UCSD-AML1 (cell line): ENCODE measurements around the gene C2orf68.
A peak's percentile ranks its signal among the peaks of the same experiment; 100 is the strongest.
"Not testable (repeated sequence)": the region's sequence is repeated elsewhere in the genome, so short reads cannot be mapped to it uniquely, and the experiment has no call there.

ENCODE experiments used
- DNase-seq: peaks from one replicate; lab custom pipeline; 2025; ENCODE audit not compliant: unreplicated experiment; lab: John Stamatoyannopoulos, UW

Gene C2orf68

GRCh38 chr2:85583667-85584353 is 28.1 kb downstream of the C2orf68 start:
- DNase-seq = no peak

- DNase-seq = peak; percentile 51
Measured at GRCh38 chr2:85582492-85582891, 29.4 kb downstream of the C2orf68 start.

GRCh38 chr2:85580206-85580605 is 31.7 kb downstream of the C2orf68 start:
- no peak for DNase-seq

DNA sequence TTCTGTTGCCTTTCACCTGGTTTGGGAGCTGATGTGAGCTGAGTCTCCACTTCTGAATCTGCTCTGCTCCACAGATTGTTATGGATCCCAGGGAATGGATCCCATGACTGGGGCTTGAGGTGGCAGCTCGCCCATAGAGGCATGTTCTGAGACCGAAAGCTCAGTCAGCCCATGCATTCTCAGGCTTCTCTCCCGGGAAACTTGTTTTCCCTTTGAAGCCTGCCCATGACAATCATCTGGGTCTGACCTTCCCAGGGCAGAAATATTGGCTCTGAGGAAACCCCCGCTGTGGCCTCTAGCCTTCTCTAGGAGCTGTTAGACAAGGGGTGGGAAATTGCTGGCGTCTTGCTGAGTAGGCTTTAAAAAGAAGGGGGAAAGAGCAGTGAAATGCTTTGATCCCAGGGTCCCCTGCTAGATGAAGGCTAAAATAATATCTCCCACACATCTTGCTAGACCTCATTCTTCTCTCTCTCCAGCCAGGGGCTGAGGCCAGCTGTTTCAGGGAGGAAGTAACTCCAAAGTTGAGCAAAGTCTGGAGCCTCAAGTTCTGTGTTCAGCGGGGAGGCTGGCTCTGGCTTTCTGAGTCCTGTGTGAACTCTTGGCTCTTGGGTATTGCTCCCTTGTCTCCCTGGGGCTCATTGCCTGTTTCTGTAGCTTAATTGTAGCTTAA is 32.5 kb downstream of the C2orf68 start:
- DNase-seq = peak; percentile 44

GRCh38 chr2:85578243-85579180 is 33.4 kb downstream of the C2orf68 start:
- peak; percentile 67 for DNase-seq

- DNase-seq = peak; percentile 71
Measured at GRCh38 chr2:85577386-85578242, 34.3 kb downstream of the C2orf68 start, which contains the start of gene VAMP8. VAMP8 (plus strand) TSS chr2:85577586; CDS start chr2:85577647, 61 bp downstream.

DNA sequence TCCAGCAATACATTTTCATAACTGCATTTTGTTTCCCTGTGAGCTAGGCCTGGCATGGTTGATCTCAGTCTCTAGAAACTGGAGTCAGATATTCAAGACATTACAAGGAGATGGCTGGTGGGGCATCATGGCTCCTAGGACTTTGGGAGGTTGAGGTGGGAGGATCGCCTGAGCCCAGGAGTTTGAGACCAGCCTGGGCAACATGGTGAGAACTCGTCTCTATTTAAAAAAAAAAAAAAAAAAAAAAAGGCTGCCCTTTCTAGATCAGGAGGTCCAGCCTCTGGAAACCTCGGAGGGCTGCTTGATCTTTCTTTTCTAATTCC is 34.8 kb downstream of the C2orf68 start:
- no peak for DNase-seq

DNA sequence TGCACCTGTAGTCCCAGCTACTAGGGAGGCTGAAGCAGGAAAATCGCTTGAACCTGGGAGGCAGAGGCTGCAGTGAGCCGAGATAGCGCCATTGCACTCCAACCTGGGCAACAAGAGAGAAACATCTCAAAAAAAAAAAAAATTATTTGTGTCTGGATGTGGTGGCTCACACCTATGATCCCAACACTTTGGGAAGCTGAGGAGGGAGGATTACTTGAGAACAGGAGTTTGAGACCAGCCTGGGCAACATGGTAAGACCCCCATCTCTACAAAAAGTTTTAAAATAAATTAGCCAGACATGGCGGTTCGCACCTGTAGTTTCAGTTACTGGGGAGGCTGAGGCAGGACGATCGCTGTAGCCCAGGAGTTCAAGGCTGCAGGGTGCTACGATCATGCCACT is 36.1 kb downstream of the C2orf68 start:
- no peak for DNase-seq

DNA sequence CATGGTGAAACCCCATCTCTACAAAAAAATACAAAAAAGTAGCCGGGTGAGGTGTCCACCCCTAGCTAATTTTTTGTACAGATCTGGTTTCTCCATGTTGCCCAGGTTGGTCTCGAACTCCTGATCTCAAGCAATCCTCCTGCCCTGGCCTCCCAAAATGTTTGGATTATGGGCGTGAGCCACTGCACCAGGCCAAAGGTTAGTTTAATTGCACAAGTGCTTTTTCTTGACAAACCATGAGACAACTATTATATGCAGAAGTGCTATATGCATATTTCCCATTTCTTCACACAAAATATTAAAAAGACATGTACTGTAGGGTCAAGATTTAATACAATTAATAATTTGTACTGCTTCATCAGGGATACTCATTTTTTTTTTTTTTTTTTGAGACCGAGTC is 45.6 kb downstream of the C2orf68 start:
- no peak for DNase-seq

GRCh38 chr2:85564144-85564563 is 47.7 kb downstream of the C2orf68 start:
- no peak for DNase-seq

DNA sequence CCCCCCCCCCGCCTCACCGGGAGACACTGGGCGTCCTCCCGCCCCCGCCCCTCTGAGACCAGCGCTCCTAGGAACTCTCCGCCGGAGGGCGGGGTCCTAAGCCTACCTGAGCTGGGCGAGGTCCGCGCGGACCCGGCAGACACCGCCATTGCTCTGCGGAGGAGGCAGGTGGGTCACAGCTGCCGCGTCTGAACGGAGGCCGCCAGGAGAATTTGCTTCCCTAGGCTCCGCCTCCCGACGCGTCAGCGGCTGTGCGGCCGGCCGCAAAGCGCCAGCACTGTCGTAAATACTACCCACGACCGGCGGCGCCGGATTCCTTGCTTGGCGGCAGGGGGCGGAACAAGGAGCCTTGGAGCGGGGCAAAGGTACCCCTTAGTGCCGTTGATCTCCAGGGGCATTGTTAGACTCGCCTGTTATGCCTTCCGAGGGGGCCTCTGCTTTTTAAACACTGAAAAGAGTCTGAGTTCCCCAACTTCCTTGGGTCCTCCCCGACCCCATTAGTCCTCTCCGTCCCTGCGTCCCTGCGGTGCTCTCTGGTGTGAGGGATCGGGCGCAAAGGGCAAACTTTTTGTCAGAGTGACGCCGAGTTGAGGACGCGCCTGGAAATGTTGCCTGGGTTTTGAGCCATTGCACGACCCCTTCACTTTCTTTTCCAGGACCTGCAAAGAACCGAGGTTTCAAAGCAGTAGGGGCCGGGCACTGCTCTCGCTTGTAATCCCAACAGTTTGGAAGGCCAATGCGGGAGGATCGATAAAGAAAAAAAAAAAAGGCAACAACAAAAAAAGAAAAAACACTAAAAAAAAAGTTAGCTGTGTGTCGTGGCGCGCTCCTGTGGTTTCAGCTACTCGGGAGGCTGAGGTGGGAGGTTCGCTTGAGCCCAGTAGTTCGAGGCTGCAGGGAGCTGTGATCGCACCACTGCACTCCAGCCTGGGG is 50.3 kb downstream of the C2orf68 start, which contains the start of gene GGCX:
TSS of gene GGCX (minus strand) at position 214 of the 933 bp plus-strand sequence. CDS start at position 149, 65 bp downstream.
- peak; percentile 94 for DNase-seq

- no peak for DNase-seq
Measured at GRCh38 chr2:85560812-85561279, 51.0 kb downstream of the C2orf68 start.

- DNase-seq = not testable (repeated sequence)
Measured at GRCh38 chr2:85560403-85560726, 51.5 kb downstream of the C2orf68 start.

DNA sequence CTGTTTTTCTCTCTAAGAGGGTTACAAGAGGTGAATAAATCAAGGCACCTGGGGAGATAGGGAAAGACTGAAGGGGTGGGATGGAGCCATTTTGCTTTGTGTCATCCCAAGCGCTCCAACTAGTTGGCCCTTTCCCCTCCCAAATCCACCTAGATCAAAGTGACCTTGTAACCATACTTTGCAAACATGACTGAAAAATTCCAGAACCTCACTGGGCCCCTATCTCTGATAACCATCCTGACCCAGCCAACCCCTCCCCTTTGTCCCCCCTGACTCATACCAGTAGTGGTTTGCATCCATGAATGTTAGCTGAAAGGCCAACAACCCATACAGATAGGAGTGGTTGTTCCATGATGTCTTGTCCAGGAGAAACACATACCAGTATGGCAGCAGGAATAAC is 53.7 kb downstream of the C2orf68 start:
- DNase-seq = no peak

- no peak for DNase-seq
Measured at GRCh38 chr2:85557130-85557529, 54.7 kb downstream of the C2orf68 start.
